Measurements from ENCODE around the gene STIM2.
"Not testable (repeated sequence)": the region's sequence is repeated elsewhere in the genome, so short reads cannot be mapped to it uniquely, and the experiment has no call there.

Gene STIM2

GRCh38 chr4:26860157-26860921 is at the start of gene STIM2:
Gene STIM2, plus strand, starts transcription at chr4:26860841.
- DNase-seq (ENCODE audit: low spot score), result peak; percentile 94

DNA sequence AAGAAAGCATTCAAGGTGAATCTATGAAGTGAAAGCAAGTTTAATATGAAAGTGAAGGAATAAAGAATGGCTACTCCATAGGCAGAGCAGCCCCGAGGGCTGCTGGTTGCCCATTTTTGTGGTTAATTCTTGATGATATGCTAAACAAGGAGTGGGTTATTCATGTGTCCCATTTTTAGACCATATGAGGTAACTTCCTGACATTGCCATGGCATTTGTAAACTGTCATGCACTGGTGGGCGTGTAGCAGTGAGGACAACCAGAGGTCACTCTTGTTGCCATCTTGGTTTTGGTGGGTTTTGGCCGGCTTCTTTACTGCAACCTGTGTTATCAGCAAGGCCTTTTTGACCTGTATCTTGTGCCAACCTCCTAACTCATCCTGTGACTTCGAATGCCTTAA is 49.1 kb upstream of the STIM2 start:
- DNase-seq (ENCODE audit: low spot score), result peak; percentile 77

GRCh38 chr4:26812049-26812714 is 48.5 kb upstream of the STIM2 start:
- peak; percentile 89 for DNase-seq (ENCODE audit: low spot score)

DNA sequence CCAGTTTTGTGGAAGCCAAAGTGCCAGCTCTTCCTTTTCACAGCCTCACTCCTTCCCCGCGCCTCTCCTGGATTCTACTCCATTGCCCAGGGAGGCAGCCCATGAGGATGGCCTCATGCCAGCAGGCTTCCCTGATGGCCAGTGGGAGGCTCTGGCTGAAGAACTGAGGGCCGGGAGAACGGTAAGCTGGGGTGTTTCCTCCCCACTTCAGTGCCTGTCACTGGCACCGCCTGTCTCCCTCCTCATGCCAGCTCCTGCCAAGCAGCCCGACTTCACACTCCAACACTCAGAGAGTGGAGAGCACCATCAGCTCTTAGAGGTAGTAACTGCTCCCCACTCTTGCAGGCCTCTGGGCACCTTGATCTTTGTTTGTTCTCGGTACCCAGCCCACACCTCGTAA is 46.9 kb upstream of the STIM2 start:
- DNase-seq (ENCODE audit: low spot score), result no peak

DNA sequence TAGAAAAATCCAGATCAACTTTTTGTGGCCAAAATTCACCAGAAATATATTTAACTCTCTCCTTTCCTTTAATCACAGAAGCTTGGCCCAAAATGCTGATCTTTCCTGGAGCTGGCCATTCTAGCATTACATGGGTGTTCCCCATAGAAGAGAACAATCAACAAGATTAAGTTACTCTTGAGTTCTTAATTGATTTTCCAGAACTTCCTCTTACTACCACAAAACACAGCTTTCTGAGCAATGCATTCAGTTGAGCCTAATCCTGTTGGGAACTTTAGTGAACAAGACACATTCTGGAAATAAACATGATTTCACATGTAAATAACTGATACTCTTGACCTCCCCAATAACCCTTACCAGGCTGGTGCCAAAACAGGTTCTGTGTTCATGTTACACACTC is 45.4 kb upstream of the STIM2 start:
- DNase-seq (ENCODE audit: low spot score), result no peak

DNA sequence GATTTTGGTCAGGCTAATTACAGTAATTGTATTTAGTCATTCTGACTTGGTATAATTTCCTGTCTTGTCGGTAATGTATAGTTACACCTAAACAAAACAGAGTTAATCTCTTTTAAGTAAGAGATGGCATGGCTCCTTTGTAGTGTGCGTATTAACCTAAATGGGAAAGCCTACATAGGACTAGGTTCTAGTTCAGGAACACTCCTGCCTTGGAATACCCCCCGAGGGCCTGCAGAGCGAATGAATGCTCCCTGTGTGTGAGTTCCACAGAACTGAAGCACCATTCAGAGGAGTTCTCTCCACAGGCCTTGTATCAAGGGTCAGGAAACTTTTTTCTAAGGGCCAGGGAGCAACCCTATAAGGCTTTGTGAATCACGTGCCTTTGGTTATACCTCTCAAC is 44.9 kb upstream of the STIM2 start:
- DNase-seq (ENCODE audit: low spot score), result no peak

- no peak for DNase-seq (ENCODE audit: low spot score)
These were observed 41.6 kb upstream of the STIM2 start for GRCh38 chr4:26819026-26819425.

GRCh38 chr4:26819478-26820095 is 41.1 kb upstream of the STIM2 start:
- no peak for DNase-seq (ENCODE audit: low spot score)

DNA sequence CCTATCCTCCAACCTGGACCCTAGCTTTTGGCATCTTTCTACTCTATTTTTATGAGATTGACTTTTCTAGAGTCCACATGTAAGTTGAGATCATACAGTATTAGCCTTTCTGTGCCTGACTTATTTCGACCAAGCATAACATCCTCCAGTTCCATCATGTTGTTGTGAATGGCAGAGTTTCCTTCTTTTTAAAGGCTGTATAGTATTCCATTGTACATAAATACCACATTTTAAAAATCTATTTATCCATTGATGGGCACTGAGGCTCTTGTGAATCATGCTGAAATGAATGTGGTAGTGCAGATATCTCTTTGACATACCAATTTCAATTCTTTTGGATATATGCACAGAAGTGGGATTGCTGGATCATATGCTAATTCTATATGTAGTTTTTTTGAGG is 40.3 kb upstream of the STIM2 start:
- DNase-seq (ENCODE audit: low spot score), result no peak

- no peak for DNase-seq (ENCODE audit: low spot score)
These were observed 39.6 kb upstream of the STIM2 start for GRCh38 chr4:26821031-26821430.

GRCh38 chr4:26821677-26822503 is 38.8 kb upstream of the STIM2 start:
- DNase-seq (ENCODE audit: low spot score), result peak; percentile 69

DNA sequence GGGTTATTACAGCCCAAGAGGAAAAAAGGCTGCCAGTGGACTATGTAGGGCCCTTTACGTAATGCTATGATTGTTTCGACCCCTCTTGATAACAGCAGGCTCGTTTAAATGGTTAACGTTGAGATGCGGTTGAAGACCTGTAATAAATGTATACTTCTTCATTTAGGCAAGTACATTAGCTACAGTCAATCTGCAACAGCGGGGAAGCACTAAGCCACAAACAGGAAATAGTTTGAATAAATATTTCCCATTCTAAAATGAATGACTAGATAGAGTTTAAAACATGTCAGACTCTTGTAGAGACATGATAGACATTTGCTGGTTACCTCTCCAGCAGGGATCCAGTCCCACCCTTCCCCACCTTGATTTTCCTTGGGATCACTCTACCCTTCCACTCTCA is 38.1 kb upstream of the STIM2 start:
- DNase-seq (ENCODE audit: low spot score), result no peak

GRCh38 chr4:26822974-26823373 is 37.7 kb upstream of the STIM2 start:
- not testable (repeated sequence) for DNase-seq (ENCODE audit: low spot score)

DNA sequence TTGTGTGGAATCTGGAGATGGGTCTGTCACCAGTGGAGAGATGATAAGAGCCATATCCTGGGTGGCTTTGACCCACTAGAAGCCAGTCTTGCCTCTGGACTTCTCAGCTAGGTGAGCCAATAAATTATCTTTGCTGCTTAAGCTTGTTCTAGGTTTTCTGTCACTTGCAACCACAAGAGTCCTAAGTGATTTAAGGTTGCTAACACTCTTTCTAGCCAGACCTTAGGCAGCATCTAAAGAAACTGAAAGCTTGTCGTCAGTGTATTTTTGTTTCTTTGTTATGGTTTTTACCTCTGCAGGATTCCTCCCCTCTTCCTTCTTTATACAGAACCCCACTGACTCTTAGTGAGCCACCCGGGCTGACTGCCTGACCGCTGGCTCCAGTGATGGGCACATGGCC is 37.1 kb upstream of the STIM2 start:
- DNase-seq (ENCODE audit: low spot score), result no peak

GRCh38 chr4:26824667-26825066 is 36.0 kb upstream of the STIM2 start:
- no peak for DNase-seq (ENCODE audit: low spot score)

- no peak for DNase-seq (ENCODE audit: low spot score)
These were observed 33.9 kb upstream of the STIM2 start for GRCh38 chr4:26826721-26827120.

DNA sequence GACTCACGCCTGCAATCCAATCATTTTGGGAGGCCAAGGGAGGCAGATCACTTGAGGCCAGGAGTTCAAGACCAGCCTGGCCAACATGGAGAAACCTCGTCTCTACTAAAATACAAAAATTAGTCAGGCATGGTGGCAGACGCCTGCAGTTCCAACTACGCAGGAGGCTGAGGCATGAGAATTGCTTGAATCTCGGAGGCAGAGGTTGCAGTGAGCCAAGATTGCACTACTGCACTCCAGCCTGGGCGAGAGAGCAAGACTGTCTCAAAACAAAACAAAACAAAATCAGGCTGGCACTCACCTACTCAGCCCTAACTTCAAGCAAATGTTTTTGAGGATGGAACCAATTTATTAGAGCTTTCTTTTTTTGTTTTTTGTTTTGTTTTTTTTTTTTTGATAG is 33.3 kb upstream of the STIM2 start:
- DNase-seq (ENCODE audit: low spot score), result not testable (repeated sequence)

DNA sequence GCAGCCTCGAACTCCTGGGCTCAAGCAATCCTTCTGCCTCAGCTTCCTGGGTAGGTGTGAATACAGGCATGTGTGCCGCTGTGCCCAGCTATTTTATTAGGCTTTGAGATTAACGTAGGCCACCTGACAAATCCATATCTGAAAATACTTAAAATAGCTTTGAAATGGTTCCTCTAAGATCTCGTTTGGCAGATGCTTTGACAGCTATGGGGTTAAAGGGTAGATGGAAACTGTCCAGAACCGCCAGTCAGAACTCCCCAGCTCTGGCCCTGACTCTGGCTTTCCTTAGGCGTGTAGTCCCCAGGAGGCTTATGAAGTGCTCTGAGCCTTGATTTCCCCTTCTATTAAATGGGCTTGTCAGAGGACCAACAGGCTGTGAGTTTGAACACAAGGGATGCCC is 32.8 kb upstream of the STIM2 start:
- no peak for DNase-seq (ENCODE audit: low spot score)

GRCh38 chr4:26829018-26829417 is 31.6 kb upstream of the STIM2 start:
- no peak for DNase-seq (ENCODE audit: low spot score)

- DNase-seq (ENCODE audit: low spot score), result no peak
These were observed 30.6 kb upstream of the STIM2 start for GRCh38 chr4:26830033-26830432.

- DNase-seq (ENCODE audit: low spot score), result no peak
These were observed 29.9 kb upstream of the STIM2 start for GRCh38 chr4:26830701-26831100.

GRCh38 chr4:26836539-26836938 is 24.1 kb upstream of the STIM2 start:
- DNase-seq (ENCODE audit: low spot score), result no peak

All from kidney capillary endothelial cell (primary cell).